EL (cell line): ENCODE data around the gene CDK5R1.
A peak's percentile ranks its signal among the peaks of the same experiment; 100 is the strongest.

ENCODE experiments used
- DNase-seq: peaks from one replicate; pipeline ENCODE4 v3.0.0-alpha.2; 2016

Gene CDK5R1

GRCh38 chr17:32494621-32495358 lies 8.0 kb downstream of the CDK5R1 start:
- no peak for DNase-seq

- no peak for DNase-seq
Measured at GRCh38 chr17:32495359-32496231, 8.8 kb downstream of the CDK5R1 start.

- DNase-seq = peak; percentile 98
Measured at GRCh38 chr17:32496395-32497073, 9.7 kb downstream of the CDK5R1 start.

GRCh38 chr17:32497431-32498205 lies 10.8 kb downstream of the CDK5R1 start:
- peak; percentile 66 for DNase-seq

GRCh38 chr17:32498391-32498790 lies 11.6 kb downstream of the CDK5R1 start:
- DNase-seq = no peak

GRCh38 chr17:32502013-32502412 lies 15.2 kb downstream of the CDK5R1 start:
- no peak for DNase-seq

- no peak for DNase-seq
Measured at GRCh38 chr17:32502710-32503109, 15.9 kb downstream of the CDK5R1 start.

- DNase-seq = peak; percentile 47
Measured at GRCh38 chr17:32503251-32504165, 16.7 kb downstream of the CDK5R1 start.

- DNase-seq = peak; percentile 83
Measured at GRCh38 chr17:32504166-32504990, 17.6 kb downstream of the CDK5R1 start.

GRCh38 chr17:32508926-32509325 lies 22.1 kb downstream of the CDK5R1 start:
- no peak for DNase-seq

- DNase-seq = no peak
Measured at GRCh38 chr17:32510466-32510865, 23.7 kb downstream of the CDK5R1 start.

- DNase-seq = no peak
Measured at GRCh38 chr17:32512328-32512727, 25.5 kb downstream of the CDK5R1 start.

- DNase-seq = no peak
Measured at GRCh38 chr17:32513579-32513978, 26.8 kb downstream of the CDK5R1 start.

GRCh38 chr17:32514606-32515005 lies 27.8 kb downstream of the CDK5R1 start:
- no peak for DNase-seq

- no peak for DNase-seq
Measured at GRCh38 chr17:32515677-32516383, 29.0 kb downstream of the CDK5R1 start.

- no peak for DNase-seq
Measured at GRCh38 chr17:32516450-32516849, 29.7 kb downstream of the CDK5R1 start.

GRCh38 chr17:32516940-32517701 lies 30.3 kb downstream of the CDK5R1 start:
- no peak for DNase-seq

- no peak for DNase-seq
Measured at GRCh38 chr17:32517982-32518381, 31.2 kb downstream of the CDK5R1 start.

- DNase-seq = no peak
Measured at GRCh38 chr17:32518646-32519227, 31.9 kb downstream of the CDK5R1 start.
